Measurements from ENCODE around the gene CCNF.

DNA sequence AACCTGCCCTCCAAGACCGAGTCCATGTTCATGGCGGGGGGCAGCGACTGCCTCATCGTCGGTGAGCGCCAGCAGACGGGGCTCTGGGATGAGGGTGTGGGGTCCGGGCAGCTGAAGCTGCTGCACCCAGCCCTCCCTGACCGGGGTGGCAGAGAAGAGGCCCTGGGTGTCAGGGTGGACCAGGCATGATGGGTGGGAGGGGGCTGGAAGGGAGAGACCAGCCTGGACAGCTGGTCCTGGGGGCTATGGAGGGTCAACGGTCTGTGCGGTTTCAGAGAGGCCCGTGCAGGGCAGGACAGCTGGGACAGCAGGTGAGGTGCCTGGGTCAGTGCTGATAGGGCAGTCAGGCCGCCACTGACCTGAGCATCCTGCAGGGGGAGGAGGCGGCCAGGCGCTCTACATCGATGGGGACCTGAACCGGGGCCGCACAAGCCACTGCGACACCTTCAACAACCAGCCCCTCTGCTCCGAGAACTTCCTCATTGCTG is 71.2 kb downstream of the CCNF start:
- no peak for TF ChIP-seq ZNF274 (IDR thresholded peaks at IDR 0.05; ENCODE audit: low read depth, low read length)
- TF ChIP-seq YY1 (IDR thresholded peaks at IDR 0.05; ENCODE audit: insufficient read depth, insufficient read length): no peak
- no peak for TF ChIP-seq SUZ12 (IDR thresholded peaks at IDR 0.05; ENCODE audit: extremely low read depth, insufficient read depth, insufficient read length)

Measured in NT2/D1 (cell line).